NCI-H1930 (cell line): Measurements from ENCODE around the gene ID3.
A peak's percentile ranks its signal among the peaks of the same experiment; 100 is the strongest.

Experiments
- DNase-seq, 2 experiments: peaks; one replicate each; lab custom pipeline; 2025; lab: John Stamatoyannopoulos, UW

The ID3 gene

GRCh38 chr1:23559136-23559984, at the start of gene ID3:
Gene ID3 (minus strand): TSS chr1:23559501. CDS start chr1:23559426, 75 bp downstream.
- peak; percentile 83 to 93 for DNase-seq

- no peak for DNase-seq
Observed at GRCh38 chr1:23607944-23608343, 48.6 kb upstream of the ID3 start.

- no peak for DNase-seq
Observed at GRCh38 chr1:23601968-23602876, 42.9 kb upstream of the ID3 start.

- no peak for DNase-seq
Observed at GRCh38 chr1:23601135-23601967, 42.0 kb upstream of the ID3 start.

GRCh38 chr1:23600283-23600682, 41.0 kb upstream of the ID3 start:
- no peak for DNase-seq

GRCh38 chr1:23599125-23599524, 39.8 kb upstream of the ID3 start:
- no peak for DNase-seq

GRCh38 chr1:23598424-23598823, 39.1 kb upstream of the ID3 start:
- no peak for DNase-seq

- DNase-seq = no peak
Observed at GRCh38 chr1:23597635-23598388, 38.5 kb upstream of the ID3 start.

GRCh38 chr1:23596382-23597358, 37.4 kb upstream of the ID3 start:
- DNase-seq = no peak

GRCh38 chr1:23594927-23595353, 35.6 kb upstream of the ID3 start:
- DNase-seq = no peak

GRCh38 chr1:23594149-23594907, 35.0 kb upstream of the ID3 start:
- no peak for DNase-seq

- no peak for DNase-seq
Observed at GRCh38 chr1:23593556-23594148, 34.4 kb upstream of the ID3 start.

GRCh38 chr1:23593042-23593521, 33.8 kb upstream of the ID3 start:
- no peak for DNase-seq

- no peak for DNase-seq
Observed at GRCh38 chr1:23592209-23592892, 33.0 kb upstream of the ID3 start.

GRCh38 chr1:23591460-23592208, 32.3 kb upstream of the ID3 start:
- no peak for DNase-seq

GRCh38 chr1:23590058-23590783, 30.9 kb upstream of the ID3 start:
- DNase-seq = no peak

GRCh38 chr1:23589585-23589986, 30.3 kb upstream of the ID3 start:
- DNase-seq = no peak
